ENCODE measurements around the gene PARP3. TPM values are rescaled to one million over a fixed set of nuclear protein-coding genes. Genes with fewer than 3 reads are reported as not detected.

PARP3 gene
- total RNA-seq, 4 donors from 2014 or later: 19.5 to 43.0 (median 22.8) TPM

DNA sequence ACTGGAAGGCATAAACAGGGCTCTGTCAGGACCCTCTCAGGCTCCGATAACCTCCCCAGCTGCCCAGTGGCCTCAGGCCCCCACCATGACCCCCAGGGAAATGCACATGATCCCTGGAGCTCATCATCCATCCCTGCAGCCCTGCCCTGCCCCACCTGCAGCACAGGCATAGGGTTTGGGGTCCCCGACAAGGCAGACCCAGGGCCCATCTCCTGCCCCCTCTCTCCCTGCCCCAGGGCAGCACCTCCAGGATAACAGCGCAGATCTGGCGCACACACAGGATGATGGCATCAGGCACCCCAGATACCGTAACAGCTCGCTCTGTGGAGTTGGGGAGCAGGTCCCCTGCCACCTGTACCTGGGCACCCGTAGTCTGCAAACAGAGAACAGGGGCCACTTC lies 17.5 kb downstream of the PARP3 start:
- no peak for TF ChIP-seq POLR2AphosphoS5 (IDR thresholded peaks at IDR 0.05)
- TF ChIP-seq EP300 (IDR thresholded peaks at IDR 0.05): no peak
- no peak for TF ChIP-seq POLR2A (IDR thresholded peaks at IDR 0.05)
- TF ChIP-seq, protein P1, sequence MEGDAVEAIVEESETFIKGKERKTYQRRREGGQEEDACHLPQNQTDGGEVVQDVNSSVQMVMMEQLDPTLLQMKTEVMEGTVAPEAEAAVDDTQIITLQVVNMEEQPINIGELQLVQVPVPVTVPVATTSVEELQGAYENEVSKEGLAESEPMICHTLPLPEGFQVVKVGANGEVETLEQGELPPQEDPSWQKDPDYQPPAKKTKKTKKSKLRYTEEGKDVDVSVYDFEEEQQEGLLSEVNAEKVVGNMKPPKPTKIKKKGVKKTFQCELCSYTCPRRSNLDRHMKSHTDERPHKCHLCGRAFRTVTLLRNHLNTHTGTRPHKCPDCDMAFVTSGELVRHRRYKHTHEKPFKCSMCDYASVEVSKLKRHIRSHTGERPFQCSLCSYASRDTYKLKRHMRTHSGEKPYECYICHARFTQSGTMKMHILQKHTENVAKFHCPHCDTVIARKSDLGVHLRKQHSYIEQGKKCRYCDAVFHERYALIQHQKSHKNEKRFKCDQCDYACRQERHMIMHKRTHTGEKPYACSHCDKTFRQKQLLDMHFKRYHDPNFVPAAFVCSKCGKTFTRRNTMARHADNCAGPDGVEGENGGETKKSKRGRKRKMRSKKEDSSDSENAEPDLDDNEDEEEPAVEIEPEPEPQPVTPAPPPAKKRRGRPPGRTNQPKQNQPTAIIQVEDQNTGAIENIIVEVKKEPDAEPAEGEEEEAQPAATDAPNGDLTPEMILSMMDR (IDR thresholded peaks at IDR 0.05): no peak
- H3K27ac ChIP-seq: no peak overlapping the region
- 100% methylated on average over 1 of the region's 7 CpGs; no CpG with 5 or more reads in 1 of the 2 donors for WGBS, 2 donors (ENCODE audit: low coverage in 1 of 2)
- ATAC-seq: no peak
- peaks cover 0 to 56% (median 8%) of the 10 kb centered on the region in 3 donors for H3K4me1 ChIP-seq
- no peaks in the 10 kb centered on the region for H3K9me3 ChIP-seq
- peaks cover 0 to 44% of the 10 kb centered on the region in 2 donors for H3K36me3 ChIP-seq
- no peak overlapping the region for H3K4me3 ChIP-seq
- H3K27me3 ChIP-seq: no peaks in the 10 kb centered on the region

DNA sequence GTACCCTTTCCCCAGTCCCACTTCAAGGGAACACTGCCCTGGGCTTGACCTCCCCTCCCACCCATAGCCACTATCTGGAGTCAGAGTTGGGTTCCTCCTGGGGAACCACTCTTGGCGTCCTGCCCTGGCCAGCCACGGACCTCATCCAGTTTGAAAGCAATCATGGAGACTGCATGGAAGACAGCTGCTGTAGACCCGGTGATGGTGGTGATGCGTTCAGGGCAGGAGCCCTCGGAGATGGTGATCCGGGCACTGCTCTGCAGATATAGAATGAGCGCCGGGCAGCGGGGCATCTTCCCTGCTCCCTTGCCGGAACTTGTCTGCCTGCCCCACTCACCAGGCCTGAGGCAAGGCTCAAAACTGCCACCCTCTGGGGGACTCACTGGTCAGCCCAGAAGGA lies 18.2 kb downstream of the PARP3 start:
- peaks cover 0 to 44% of the 10 kb centered on the region in 2 donors for H3K36me3 ChIP-seq
- H3K27me3 ChIP-seq: no peaks in the 10 kb centered on the region
- peaks cover 0 to 59% (median 15%) of the 10 kb centered on the region in 3 donors for H3K4me1 ChIP-seq
- H3K9me3 ChIP-seq: no peaks in the 10 kb centered on the region
- TF ChIP-seq POLR2AphosphoS5 (IDR thresholded peaks at IDR 0.05) (no peak), EP300 (IDR thresholded peaks at IDR 0.05) (no peak), POLR2A (IDR thresholded peaks at IDR 0.05) (no peak)
- TF ChIP-seq, protein P1 (IDR thresholded peaks at IDR 0.05): no peak
- WGBS, 2 donors (ENCODE audit: low coverage in 1 of 2): no CpG with 5 or more reads among the region's 10 CpGs
- no peak overlapping the region for H3K4me3 ChIP-seq
- no peak overlapping the region for H3K27ac ChIP-seq
- no peak for ATAC-seq

DNA sequence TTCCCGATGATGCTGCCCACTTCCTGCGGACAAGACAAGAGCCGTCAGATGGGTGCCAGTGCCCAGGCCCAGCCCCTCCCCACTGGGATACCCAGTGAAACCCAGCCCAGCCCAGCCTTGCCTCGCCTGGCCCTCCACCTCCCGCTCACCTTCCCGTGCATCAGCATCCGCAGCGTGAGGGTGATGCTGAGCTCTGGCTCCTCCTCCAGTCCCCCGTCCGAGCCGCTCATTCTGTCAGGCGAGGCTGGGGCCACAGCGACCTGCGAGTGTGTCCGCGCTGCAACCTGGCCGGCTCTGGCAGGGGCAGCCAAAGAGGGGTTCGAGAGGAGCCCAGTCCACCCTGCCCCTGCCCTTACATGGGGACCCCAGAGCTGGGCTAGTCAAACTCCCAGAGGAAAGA lies 18.8 kb downstream of the PARP3 start:
- Histone ChIP-seq H3K4me1 (peaks cover 0 to 59% (median 18%) of the 10 kb centered on the region in 3 donors), H3K9me3 (no peaks in the 10 kb centered on the region), H3K27ac (no peak overlapping the region), H3K36me3 (peaks cover 0 to 44% of the 10 kb centered on the region in 2 donors), H3K4me3 (no peak overlapping the region), H3K27me3 (no peaks in the 10 kb centered on the region)
- no peak for ATAC-seq
- no CpG with 5 or more reads among the region's 18 CpGs for WGBS, 2 donors (ENCODE audit: low coverage in 1 of 2)
- TF ChIP-seq EP300 (IDR thresholded peaks at IDR 0.05) (no peak), POLR2AphosphoS5 (IDR thresholded peaks at IDR 0.05) (no peak), POLR2A (IDR thresholded peaks at IDR 0.05) (no peak)
- TF ChIP-seq, protein P1 (IDR thresholded peaks at IDR 0.05): no peak

DNA sequence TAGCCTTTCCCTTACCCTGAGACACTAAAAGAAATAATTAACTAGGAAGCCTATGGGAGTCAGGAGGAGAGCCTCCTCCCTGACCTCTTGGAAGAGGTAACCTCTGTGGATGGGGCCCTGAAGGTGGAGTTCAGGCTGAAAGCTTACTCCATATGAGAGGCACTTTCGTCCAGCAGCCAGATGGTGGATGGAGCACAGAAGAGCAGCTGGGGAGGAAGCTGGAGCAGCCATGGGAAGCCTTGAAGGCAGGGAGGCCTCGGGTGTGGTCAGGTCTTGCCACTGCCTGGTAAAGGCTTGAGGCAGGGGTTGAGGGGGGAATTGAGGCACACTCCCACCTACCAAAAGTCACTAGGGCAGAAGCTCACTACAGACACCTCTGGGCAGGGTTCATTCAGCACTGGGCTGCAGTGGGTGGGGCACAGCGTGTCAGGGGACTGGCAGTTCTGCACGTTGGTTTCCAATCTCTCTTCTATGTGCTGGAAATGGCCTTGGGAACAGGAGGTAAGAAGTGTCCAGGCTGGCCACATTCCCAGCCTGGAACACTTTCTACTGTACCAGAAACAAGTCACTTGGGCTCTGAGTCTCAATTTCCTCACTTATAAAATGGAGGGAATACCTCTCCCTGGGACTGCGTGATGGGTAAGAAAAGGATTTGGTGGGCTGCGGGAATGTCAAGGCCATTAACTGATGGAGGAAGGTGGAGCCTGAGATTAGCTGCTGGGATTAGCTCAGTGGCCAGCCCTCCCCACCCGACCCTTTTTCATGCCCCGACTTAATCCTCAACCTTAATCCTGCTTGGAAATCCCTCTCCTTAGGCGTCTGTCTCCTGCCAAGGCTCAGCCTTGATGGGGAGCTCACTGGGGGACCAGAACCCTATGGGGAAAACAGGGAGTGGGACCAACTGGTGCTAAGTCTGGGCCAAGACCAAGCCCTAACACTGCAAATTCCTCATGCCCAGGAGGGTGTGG lies 19.7 kb downstream of the PARP3 start:
- no peak for TF ChIP-seq EP300 (IDR thresholded peaks at IDR 0.05)
- TF ChIP-seq, protein P1 (IDR thresholded peaks at IDR 0.05): no peak
- no peak for TF ChIP-seq POLR2A (IDR thresholded peaks at IDR 0.05)
- TF ChIP-seq POLR2AphosphoS5 (IDR thresholded peaks at IDR 0.05): no peak
- WGBS, 2 donors (ENCODE audit: low coverage in 1 of 2): 70 to 100% methylated on average over 2 to 7 of the region's 9 CpGs
- Histone ChIP-seq H3K4me1 (peaks cover 0 to 59% (median 21%) of the 10 kb centered on the region in 3 donors), H3K9me3 (no peaks in the 10 kb centered on the region), H3K27ac (peak overlapping the region in 1 of 4 donors; percentile 98), H3K4me3 (no peak overlapping the region), H3K36me3 (peaks cover 0 to 44% of the 10 kb centered on the region in 2 donors), H3K27me3 (no peaks in the 10 kb centered on the region)
- ATAC-seq: no peak

Data from gastroesophageal sphincter (tissue), 4 donors.